A673 (cell line): Measurements from ENCODE around the gene HSD17B8.

Experiments used
- CTCF ChIP-seq: fragments of 300-800, 200-600 bp; sonication (generic); conservative IDR thresholded peaks from 2 replicates; pipeline ENCODE4 v1.5.1; 2017; ENCODE audit warnings: low read depth, mild to moderate bottlenecking, antibody characterized with exemption, low read length, moderate library complexity, mixed read lengths
- EZH2 ChIP-seq: fragments of 200-600 bp; sonication (generic); IDR thresholded peaks from 2 replicates; pipeline ENCODE4 v1.6.1; 2017; ENCODE audit warnings: borderline replicate concordance, low read depth, mild to moderate bottlenecking, mixed read lengths, antibody characterized with exemption, low read length; ENCODE audit not compliant: poor library complexity, severe bottlenecking

GRCh38 chr6:33173535-33174180 lies 30.8 kb upstream of the HSD17B8 start:
- TF ChIP-seq CTCF (no peak), EZH2 (no peak)
